ENCODE data around the gene HDAC4. TPM values are rescaled to one million over a fixed set of nuclear protein-coding genes. Genes with fewer than 3 reads are reported as not detected.

Gene HDAC4
- total RNA-seq, 1 donor from 2014 or later, result 76.6 TPM

- Histone ChIP-seq H3K4me1 (no peaks in the 10 kb centered on the region), H3K27me3 (no peaks in the 10 kb centered on the region), H3K36me3 (peaks cover 0 to 36% of the 10 kb centered on the region in 2 donors), H3K9me3 (no peaks in the 10 kb centered on the region), H3K4me3 (no peak overlapping the region), H3K27ac (no peak overlapping the region)
- intact Hi-C loops (cut with DNase I), result no loop called here
- TF ChIP-seq POLR2AphosphoS5 (IDR thresholded peaks at IDR 0.05; ENCODE audit: insufficient read depth in 1 of 2, low read depth in 1 of 2), result no peak
- TF ChIP-seq POLR2A (IDR thresholded peaks at IDR 0.05), result no peak
- no peak for TF ChIP-seq CTCF (IDR thresholded peaks at IDR 0.05)
- no peak for DNase-seq (ENCODE audit: extremely low spot score in 2 of 2)
Measured at GRCh38 chr2:239190921-239191885, 209.6 kb downstream of the HDAC4 start.

GRCh38 chr2:239190361-239190760 is 210.5 kb downstream of the HDAC4 start:
- Histone ChIP-seq H3K36me3 (peaks cover 0 to 36% of the 10 kb centered on the region in 2 donors), H3K9me3 (no peaks in the 10 kb centered on the region), H3K27me3 (no peaks in the 10 kb centered on the region), H3K4me3 (no peak overlapping the region), H3K27ac (no peak overlapping the region), H3K4me1 (no peaks in the 10 kb centered on the region)
- DNase-seq (ENCODE audit: extremely low spot score in 2 of 2), result no peak
- intact Hi-C loops (cut with DNase I), result no loop called here
- no peak for TF ChIP-seq POLR2A (IDR thresholded peaks at IDR 0.05)
- no peak for TF ChIP-seq POLR2AphosphoS5 (IDR thresholded peaks at IDR 0.05; ENCODE audit: insufficient read depth in 1 of 2, low read depth in 1 of 2)
- TF ChIP-seq CTCF (IDR thresholded peaks at IDR 0.05), result no peak

GRCh38 chr2:239189711-239190131 is 211.1 kb downstream of the HDAC4 start:
- TF ChIP-seq POLR2AphosphoS5 (IDR thresholded peaks at IDR 0.05; ENCODE audit: insufficient read depth in 1 of 2, low read depth in 1 of 2), result no peak
- no peak for TF ChIP-seq CTCF (IDR thresholded peaks at IDR 0.05)
- no peak for TF ChIP-seq POLR2A (IDR thresholded peaks at IDR 0.05)
- Histone ChIP-seq H3K27ac (no peak overlapping the region), H3K27me3 (no peaks in the 10 kb centered on the region), H3K36me3 (peaks cover 0 to 36% of the 10 kb centered on the region in 2 donors), H3K4me1 (no peaks in the 10 kb centered on the region), H3K4me3 (no peak overlapping the region), H3K9me3 (no peaks in the 10 kb centered on the region)
- no peak for DNase-seq (ENCODE audit: extremely low spot score in 2 of 2)
- intact Hi-C loops (cut with DNase I), result no loop called here

- no peaks in the 10 kb centered on the region for H3K4me1 ChIP-seq
- H3K4me3 ChIP-seq, result no peak overlapping the region
- DNase-seq (ENCODE audit: extremely low spot score in 2 of 2), result no peak
Measured at GRCh38 chr2:239188536-239188935, 212.3 kb downstream of the HDAC4 start.

More at GRCh38 chr2:239188536-239188935, 212.3 kb downstream of the HDAC4 start:
- intact Hi-C loops (cut with DNase I), result no loop called here
- Histone ChIP-seq H3K36me3 (peaks cover 0 to 36% of the 10 kb centered on the region in 2 donors), H3K27ac (no peak overlapping the region), H3K9me3 (no peaks in the 10 kb centered on the region), H3K27me3 (no peaks in the 10 kb centered on the region)
- TF ChIP-seq POLR2AphosphoS5 (IDR thresholded peaks at IDR 0.05; ENCODE audit: insufficient read depth in 1 of 2, low read depth in 1 of 2) (no peak), CTCF (IDR thresholded peaks at IDR 0.05) (no peak), POLR2A (IDR thresholded peaks at IDR 0.05) (no peak)
